LHCN-M2 (cell line): Measurements from ENCODE around the gene PCNT. TPM values are rescaled to one million over a fixed set of nuclear protein-coding genes. Genes with fewer than 3 reads are reported as not detected.
"Not testable (repeated sequence)": the region's sequence is repeated elsewhere in the genome, so short reads cannot be mapped to it uniquely, and the experiment has no call there.

Experiments used
- DNase-seq: peaks from one replicate; pipeline ENCODE4 v3.0.0-alpha.2; 2012; ENCODE audit warnings: low read depth
- total RNA-seq: library from RNA; depleted of rRNA; stranded (reverse); fragments of >200 nt; gene quantifications from 2 replicates; pipeline ENCODE4 v1.2.3, GENCODE V29; 2014

The PCNT gene
- total RNA-seq, 1 experiment from 2014 or later = 35.8 TPM

- no peak for DNase-seq
Measured at GRCh38 chr21:46454634-46455390, 130.9 kb downstream of the PCNT start.

GRCh38 chr21:46455575-46456385, 131.8 kb downstream of the PCNT start:
- peak; percentile 91 for DNase-seq

GRCh38 chr21:46456750-46457149, 132.8 kb downstream of the PCNT start:
- no peak for DNase-seq

- DNase-seq = peak; percentile 42
Measured at GRCh38 chr21:46457801-46458314, 133.9 kb downstream of the PCNT start.

- peak; percentile 97 for DNase-seq
Measured at GRCh38 chr21:46458315-46459023, 134.5 kb downstream of the PCNT start, which contains the start of gene DIP2A. Gene DIP2A (plus strand): TSS chr21:46458891. CDS start chr21:46459132, 241 bp downstream.

GRCh38 chr21:46459024-46459355, 135.0 kb downstream of the PCNT start:
- DNase-seq = no peak

- DNase-seq = peak; percentile 36
Measured at GRCh38 chr21:46459356-46460112, 135.6 kb downstream of the PCNT start.

GRCh38 chr21:46461909-46462308, 138.0 kb downstream of the PCNT start:
- DNase-seq = no peak

GRCh38 chr21:46465153-46465552, 141.2 kb downstream of the PCNT start:
- not testable (repeated sequence) for DNase-seq

GRCh38 chr21:46465651-46466050, 141.7 kb downstream of the PCNT start:
- DNase-seq = no peak

- DNase-seq = no peak
Measured at GRCh38 chr21:46468108-46468774, 144.3 kb downstream of the PCNT start.

- DNase-seq = no peak
Measured at GRCh38 chr21:46469275-46469674, 145.3 kb downstream of the PCNT start.

- no peak for DNase-seq
Measured at GRCh38 chr21:46471514-46471913, 147.6 kb downstream of the PCNT start.

GRCh38 chr21:46472246-46472645, 148.3 kb downstream of the PCNT start:
- DNase-seq = no peak

- no peak for DNase-seq
Measured at GRCh38 chr21:46474382-46474781, 150.4 kb downstream of the PCNT start.

- DNase-seq = no peak
Measured at GRCh38 chr21:46475296-46475695, 151.3 kb downstream of the PCNT start.

- peak; percentile 85 for DNase-seq
Measured at GRCh38 chr21:46477765-46478164, 153.8 kb downstream of the PCNT start.

GRCh38 chr21:46478910-46479309, 155.0 kb downstream of the PCNT start:
- DNase-seq = no peak

- no peak for DNase-seq
Measured at GRCh38 chr21:46480466-46480865, 156.5 kb downstream of the PCNT start.

GRCh38 chr21:46482225-46482845, 158.4 kb downstream of the PCNT start:
- no peak for DNase-seq
